GM19043 (cell line): ENCODE measurements around the gene STAT3.
"Not testable (repeated sequence)": the region's sequence is repeated elsewhere in the genome, so short reads cannot be mapped to it uniquely, and the experiment has no call there.

Experiments
- ATAC-seq: cut with Tn5 transposase; IDR thresholded peaks from one replicate; pipeline ENCODE4 v1.9.1; 2021; ENCODE audit warnings: low read depth; ENCODE audit not compliant: unreplicated experiment

Gene STAT3

GRCh38 chr17:42303694-42304093 is 84.5 kb downstream of the STAT3 start:
- no peak for ATAC-seq

- no peak for ATAC-seq
Observed at GRCh38 chr17:42301022-42301421, 87.2 kb downstream of the STAT3 start.

- not testable (repeated sequence) for ATAC-seq
Observed at GRCh38 chr17:42299913-42300312, 88.3 kb downstream of the STAT3 start.

GRCh38 chr17:42299361-42299760 is 88.9 kb downstream of the STAT3 start:
- ATAC-seq: not testable (repeated sequence)

- not testable (repeated sequence) for ATAC-seq
Observed at GRCh38 chr17:42297775-42298174, 90.5 kb downstream of the STAT3 start.

- no peak for ATAC-seq
Observed at GRCh38 chr17:42296012-42296411, 92.2 kb downstream of the STAT3 start.

GRCh38 chr17:42294469-42295398 is 93.5 kb downstream of the STAT3 start:
- no peak for ATAC-seq

- ATAC-seq: no peak
Observed at GRCh38 chr17:42291129-42291528, 97.1 kb downstream of the STAT3 start.

- ATAC-seq: no peak
Observed at GRCh38 chr17:42290577-42290976, 97.7 kb downstream of the STAT3 start.

GRCh38 chr17:42289611-42290181 is 98.5 kb downstream of the STAT3 start:
- no peak for ATAC-seq

GRCh38 chr17:42288803-42289610 is 99.2 kb downstream of the STAT3 start:
- ATAC-seq: no peak

- peak; percentile 60 for ATAC-seq
Observed at GRCh38 chr17:42287977-42288802, 100.1 kb downstream of the STAT3 start, which contains the start of gene STAT5A. STAT5A (plus strand) TSS chr17:42288498; CDS start chr17:42289412, 914 bp downstream.

- peak; percentile 16 for ATAC-seq
Observed at GRCh38 chr17:42287305-42287976, 100.8 kb downstream of the STAT3 start.

- no peak for ATAC-seq
Observed at GRCh38 chr17:42286411-42287221, 101.6 kb downstream of the STAT3 start.

GRCh38 chr17:42285346-42286050 is 102.7 kb downstream of the STAT3 start:
- no peak for ATAC-seq

- no peak for ATAC-seq
Observed at GRCh38 chr17:42284566-42284965, 103.7 kb downstream of the STAT3 start.

- no peak for ATAC-seq
Observed at GRCh38 chr17:42284024-42284369, 104.2 kb downstream of the STAT3 start.
